GM21381 (cell line): ENCODE data around the gene DOCK2.
"Not testable (repeated sequence)": the region's sequence is repeated elsewhere in the genome, so short reads cannot be mapped to it uniquely, and the experiment has no call there.

Experiments used
- ATAC-seq: cut with Tn5 transposase; IDR thresholded peaks from one replicate; pipeline ENCODE4 v1.9.1; 2021; ENCODE audit warnings: mild to moderate bottlenecking, moderate library complexity; ENCODE audit not compliant: unreplicated experiment

Gene DOCK2

DNA sequence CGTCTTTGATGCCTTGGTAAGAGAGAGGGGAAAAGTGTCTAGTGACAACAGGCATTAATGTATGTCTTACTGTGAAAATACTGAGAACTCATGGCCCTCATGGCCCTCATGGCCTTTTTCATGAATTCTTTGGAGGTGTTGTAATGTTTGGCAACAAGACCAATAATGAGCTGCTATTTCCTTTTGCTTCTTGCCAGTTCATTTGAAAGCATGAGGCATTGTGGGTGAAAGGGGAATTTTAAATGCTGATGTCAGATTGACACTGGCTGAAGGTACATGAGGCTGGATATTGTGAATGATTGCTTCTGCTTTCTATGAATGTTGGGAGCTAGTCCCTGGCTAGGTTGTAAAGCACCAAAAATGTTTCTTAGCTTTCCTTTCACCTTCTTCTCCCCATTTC is 79.2 kb downstream of the DOCK2 start:
- ATAC-seq: no peak

DNA sequence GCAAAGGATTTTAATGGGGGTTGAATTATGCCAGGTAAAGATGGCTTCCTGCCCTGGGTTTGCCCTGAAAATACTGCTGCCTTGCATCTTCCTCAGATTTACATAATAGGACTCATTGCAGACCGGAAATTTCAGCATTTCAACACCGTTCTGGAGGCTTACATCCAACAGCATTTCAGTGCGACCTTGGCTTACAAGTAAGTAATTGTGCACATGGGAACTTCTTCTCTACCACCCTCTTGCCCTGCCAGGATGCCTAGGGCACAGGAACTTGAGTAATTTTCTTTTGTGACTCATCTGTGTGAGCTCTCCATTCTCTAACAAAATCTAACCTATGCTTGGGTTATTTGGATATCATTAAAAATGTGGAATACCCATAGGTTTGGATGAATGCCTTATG is 80.2 kb downstream of the DOCK2 start:
- ATAC-seq: no peak

- ATAC-seq: peak; percentile 66
Measured at GRCh38 chr5:169719360-169720314, 82.6 kb downstream of the DOCK2 start.

DNA sequence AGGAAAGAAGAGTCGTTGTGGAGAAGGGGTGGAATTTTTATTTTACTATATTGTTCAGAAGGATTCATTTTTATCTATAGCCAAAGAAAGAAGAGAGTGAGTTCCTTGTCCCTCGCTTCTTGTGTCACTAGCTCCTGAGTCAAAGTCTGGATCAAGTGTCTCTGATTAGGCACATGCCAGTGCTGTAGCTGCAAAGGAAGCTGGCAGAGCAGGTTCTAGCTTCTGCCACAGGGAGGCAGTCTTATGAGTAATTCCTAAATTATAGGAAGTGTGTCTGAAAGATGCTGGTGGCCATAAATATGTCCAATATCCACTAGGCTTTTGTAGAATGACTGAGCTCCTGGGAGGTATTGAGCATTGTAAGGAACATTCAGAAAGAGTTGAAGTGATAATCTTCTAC is 84.7 kb downstream of the DOCK2 start:
- no peak for ATAC-seq

DNA sequence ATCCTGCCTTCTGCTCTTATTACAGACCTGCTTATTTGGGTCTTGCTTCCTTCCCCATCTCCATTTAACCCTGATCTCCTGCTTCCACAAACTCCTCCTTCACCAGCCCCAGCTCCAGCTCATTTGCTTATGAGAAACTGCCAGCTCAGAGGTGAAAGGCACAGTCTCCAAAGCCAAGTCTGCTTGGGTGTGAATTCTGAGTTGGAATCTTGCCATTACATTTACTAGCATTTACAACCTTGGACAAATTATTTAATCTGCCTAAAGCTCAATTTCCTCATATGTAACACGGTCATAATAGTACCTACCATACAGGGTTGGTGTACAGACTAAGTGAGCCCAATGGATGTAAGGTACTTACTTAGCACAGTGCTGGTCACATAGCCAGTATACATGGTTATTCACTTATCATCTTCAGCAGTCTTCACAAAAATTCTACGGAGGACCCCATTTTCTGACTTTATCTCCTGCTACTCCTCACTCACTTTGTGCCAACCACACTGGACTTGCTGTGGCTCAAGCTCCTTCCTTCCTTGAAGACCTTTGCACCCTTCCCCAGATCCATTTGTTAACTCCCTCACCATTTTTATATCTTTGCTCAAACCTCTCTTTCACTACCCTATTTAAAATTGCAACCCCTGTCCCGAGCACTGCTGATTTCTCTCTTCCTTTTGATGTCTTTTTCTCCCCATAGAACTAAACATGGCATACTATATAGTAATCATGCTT is 86.2 kb downstream of the DOCK2 start:
- ATAC-seq: no peak

DNA sequence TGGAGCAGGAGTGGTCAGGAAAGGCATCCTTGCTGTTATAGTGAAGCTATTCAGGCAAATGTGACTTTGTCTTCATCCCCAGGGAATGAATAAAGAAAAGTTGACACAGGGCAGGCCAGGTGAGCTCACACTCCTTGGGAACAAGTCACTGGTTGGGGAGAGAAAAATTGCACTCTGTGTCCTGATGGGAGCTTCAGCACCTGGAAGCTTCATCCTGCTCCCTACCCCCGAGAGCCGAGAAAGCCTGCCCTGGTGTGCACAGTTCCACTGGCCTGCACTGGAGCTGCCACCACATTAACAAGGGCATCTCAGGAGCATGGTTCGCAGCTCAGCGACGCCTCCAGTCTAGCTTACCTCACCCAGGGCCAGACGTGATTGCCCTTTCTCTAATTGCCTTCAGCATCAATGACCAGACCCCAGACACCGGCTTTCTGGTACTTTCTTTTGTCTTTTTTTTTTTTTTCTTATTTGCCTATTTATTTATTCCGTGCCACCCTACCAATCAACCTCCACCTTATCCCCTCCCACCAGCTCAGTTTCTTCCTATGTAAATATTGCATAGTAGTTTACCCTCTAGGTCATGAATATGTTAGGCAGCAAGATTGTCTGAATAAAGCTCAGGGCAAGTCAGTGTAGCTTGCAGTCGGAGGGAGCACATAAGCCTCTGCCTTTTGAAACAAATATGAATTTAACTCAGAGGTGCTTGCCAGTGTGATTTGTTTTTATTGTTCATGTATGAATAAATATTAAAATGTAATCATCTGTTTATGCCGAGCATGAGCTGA is 87.4 kb downstream of the DOCK2 start:
- ATAC-seq: no peak

- ATAC-seq: not testable (repeated sequence)
Measured at GRCh38 chr5:169725665-169726064, 88.6 kb downstream of the DOCK2 start.

- no peak for ATAC-seq
Measured at GRCh38 chr5:169728418-169728817, 91.3 kb downstream of the DOCK2 start.

GRCh38 chr5:169731221-169731620 is 94.1 kb downstream of the DOCK2 start:
- ATAC-seq: no peak

DNA sequence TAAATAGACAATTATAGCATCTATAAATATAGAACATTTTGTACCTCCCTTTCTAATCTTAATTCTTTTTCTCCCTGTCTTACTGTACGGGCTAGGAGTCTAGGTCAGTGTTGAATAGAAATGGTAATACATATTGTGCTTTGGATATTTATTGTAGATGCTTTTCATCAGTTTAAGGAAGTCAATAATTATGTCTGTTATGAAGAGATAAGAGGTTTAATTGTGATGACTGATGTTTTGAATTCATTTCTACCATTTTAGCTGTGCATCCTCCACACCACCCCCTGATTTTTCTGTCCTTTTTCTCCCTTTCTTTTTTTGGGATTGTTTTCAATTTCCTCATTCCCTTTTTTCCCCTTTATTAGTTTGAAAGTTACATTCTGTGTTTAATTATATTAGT is 95.8 kb downstream of the DOCK2 start:
- no peak for ATAC-seq

DNA sequence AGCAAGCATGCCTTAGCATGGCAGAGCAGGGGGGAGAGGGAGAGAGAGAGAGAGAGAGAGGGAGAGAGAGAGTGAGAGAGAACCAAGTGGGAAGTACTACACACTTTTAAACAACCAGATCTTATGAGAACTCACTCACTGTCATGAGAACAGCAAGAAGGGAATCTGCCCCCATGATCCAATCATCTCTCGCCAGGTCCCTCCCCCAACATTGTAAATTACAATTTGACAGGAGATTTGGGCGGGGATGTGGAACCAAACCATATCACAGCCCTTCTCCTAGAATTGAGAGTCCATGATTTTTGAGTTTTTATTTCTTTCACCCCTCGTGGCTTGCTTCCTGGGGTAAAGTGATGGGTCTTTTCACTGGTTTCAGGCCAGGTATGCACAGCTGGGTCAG is 98.8 kb downstream of the DOCK2 start:
- no peak for ATAC-seq

GRCh38 chr5:169736653-169737052 is 99.6 kb downstream of the DOCK2 start:
- no peak for ATAC-seq

DNA sequence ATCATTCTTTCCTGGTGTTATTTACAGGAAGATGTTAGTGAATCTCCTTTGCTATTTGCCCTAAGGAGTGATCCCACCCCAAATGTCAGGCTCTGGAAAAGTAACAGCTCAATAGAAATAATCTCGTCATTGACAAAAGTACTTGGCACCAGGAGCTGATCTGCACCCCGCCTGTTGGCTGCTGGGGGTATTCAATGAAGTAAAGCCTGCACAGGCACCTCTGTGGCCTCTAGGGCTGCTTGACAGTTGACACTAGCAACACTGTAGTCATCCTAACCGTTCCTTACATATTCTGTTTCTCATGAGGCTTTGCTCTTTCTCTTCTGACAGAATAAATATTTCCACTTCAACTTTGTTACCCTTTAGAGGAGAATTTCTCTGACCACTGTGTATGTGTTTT is 103.4 kb downstream of the DOCK2 start:
- no peak for ATAC-seq

DNA sequence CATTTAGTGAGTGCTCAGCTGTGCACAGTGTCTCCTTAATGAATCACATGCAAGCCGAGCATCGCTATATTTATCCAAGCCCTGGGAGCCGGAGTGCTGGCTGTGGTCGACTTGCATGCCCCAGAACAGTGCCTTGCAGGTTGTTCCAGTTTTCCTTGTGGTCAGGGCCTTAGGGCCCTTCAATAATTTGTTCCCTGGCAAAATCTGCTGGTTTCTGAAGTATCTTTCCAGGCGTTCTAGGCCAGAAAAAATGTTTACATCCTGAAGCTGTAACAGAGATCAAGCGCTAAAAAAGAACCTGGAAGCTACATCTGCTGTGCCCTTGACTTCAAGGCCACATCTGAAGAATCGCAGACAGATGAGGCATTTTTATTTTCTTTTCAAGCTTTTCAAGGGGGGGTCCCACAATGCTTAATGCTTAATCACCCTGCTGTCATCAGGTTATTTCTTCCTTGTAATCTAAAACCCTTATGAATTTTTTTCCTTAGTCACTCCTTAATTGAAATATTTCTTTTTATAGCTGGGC is 105.8 kb downstream of the DOCK2 start:
- no peak for ATAC-seq

DNA sequence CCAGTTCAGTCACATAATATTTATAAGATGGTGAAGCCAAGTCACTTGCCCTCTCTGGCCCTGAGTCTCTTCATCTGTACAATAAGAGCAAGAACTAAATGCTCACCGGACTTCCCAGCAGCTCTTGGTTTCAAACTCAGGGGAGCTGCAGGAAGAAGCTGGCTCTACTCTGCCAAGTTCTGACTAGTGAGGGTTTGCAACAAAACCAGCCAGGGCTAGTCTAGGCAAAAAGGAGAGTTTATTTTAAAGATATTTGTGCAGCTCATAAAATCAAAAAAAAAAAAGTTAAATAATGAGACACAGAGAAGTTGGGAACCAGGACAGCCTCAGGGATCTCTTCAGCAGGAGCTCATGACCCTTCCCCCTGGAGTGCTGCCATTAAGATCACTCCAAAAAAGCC is 107.3 kb downstream of the DOCK2 start:
- no peak for ATAC-seq

DNA sequence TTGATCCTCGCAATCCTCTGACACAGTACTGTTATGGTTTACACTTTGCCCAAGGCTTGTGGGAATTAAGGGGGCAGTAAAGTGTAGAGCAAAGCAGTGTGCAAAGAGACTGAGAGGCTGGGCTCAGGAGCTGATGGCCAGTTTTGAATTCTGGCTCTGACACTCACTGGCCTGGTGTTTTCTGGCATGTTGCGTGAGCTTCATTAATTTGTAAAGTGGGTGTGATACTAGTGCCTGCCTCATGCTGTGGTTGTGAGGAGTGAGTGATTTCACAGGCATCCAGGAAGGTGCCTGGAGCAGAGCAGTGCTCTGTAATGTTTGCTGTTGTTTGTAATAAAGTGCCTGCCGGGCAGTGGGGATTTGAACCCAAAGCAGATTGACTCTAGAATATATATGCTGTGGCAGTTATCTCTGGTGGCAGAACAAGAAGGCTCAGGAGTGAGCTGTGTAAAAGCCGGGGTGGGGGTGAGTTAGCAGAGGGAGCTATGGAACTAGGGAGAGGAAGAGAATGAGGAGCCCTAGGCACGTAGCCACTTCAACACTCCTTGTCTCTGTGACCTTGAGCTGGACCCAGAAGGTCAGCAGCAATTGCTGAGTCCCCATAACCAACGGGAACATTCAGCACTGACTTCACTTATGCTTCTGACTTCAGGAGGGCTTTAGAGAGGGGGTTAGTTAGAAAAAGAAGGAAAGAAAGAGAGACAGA is 108.5 kb downstream of the DOCK2 start:
- ATAC-seq: no peak

DNA sequence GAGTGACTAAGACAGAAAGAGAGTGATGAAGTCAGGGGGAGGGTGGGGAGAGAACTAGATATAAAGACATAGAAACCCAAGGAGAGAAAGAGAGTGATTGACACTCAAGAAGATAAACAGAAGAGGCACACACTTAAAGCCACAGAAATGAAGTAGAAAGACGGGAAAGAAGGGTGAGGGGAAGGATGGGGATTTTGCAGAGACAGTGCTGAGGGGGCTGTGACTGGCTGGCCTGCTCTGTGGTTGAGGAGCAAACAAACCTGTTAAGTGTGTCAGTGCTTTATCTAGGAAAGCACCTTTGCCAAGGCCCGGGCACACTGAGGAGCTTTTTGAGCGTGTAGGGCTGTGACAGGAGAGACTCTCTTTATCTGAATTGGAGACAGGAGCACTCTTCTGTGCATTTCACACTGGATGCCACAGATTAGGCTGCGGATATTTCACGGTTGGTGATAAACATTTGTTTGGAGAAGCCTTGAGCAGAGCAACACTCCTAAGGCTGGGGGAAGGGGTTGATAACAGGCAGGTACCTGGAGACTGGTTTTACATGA is 109.1 kb downstream of the DOCK2 start:
- no peak for ATAC-seq

GRCh38 chr5:169748174-169748573 is 111.1 kb downstream of the DOCK2 start:
- ATAC-seq: no peak

DNA sequence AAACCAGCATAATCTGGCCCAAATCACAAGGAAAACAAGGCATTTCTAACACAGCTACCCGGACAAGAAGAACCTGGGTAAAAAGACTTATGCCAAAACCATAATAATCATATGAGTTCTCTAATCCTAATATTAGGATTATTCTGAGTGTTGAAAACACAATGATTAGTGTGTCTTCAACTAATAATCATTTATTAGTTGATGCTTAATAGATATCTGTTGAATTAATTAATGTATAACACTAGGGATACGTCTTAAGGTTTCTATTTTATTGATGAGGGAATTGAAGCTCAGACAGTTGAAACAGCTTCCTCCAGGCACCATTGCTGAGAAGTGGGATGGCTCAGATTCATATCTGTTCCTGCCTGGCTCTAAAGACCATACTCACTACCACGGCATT is 112.2 kb downstream of the DOCK2 start:
- no peak for ATAC-seq

DNA sequence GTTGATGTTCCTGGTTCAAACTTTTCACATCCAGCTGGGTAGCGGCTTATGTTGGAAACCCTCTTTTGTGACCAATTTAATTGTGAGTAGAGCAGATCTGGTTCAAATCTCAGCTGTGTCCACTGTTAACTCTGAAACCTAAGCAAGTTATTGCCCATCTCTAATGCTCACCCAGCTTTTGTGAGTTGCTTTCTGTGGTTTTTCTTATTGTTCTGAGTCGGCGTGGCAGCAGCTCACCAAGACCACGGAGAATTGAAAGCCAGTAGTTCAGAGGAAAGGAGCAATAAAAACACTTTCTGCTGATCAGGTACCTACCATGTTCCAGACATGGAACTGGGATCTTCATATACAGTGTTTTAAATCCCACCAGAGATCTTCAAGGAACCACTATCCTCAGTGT is 114.4 kb downstream of the DOCK2 start:
- no peak for ATAC-seq
